H1 (cell line): Measurements from ENCODE around the gene FBLN5.

Experiments used
- EP300 ChIP-seq, 2 experiments: IDR thresholded peaks; 1 replicate in 1 of 2; 2 replicates in 1 of 2; pipeline ENCODE4 v1.6.1; 2011 to 2012; ENCODE audit warnings: low read depth in 2 of 2, low read length in 2 of 2, mild to moderate bottlenecking in 2 of 2, borderline replicate concordance in 1 of 2, inconsistent platforms in 1 of 2, moderate library complexity in 1 of 2
- POLR2A ChIP-seq, 2 experiments: IDR thresholded peaks; 1 replicate in 1 of 2; 2 replicates in 1 of 2; pipeline ENCODE4 v1.6.1; 2011; ENCODE audit warnings: low read depth in 2 of 2, low read length in 2 of 2, mild to moderate bottlenecking in 2 of 2; ENCODE audit errors: control extremely low read depth in 1 of 2
- TF ChIP-seq, protein P1 (sequence below), 3 experiments: IDR thresholded peaks; 1 replicate in 2 of 3; 2 replicates in 1 of 3; pipeline versions ENCODE4 v1.5.1 to v1.6.1; 2011; ENCODE audit warnings: low read length in 3 of 3, mild to moderate bottlenecking in 3 of 3, inconsistent platforms in 2 of 3, low read depth in 1 of 3, moderate library complexity in 1 of 3; ENCODE audit not compliant: insufficient read depth in 1 of 3; ENCODE audit errors: control extremely low read depth in 1 of 3

GRCh38 chr14:91899806-91900205 lies 47.7 kb downstream of the FBLN5 start:
- TF ChIP-seq, protein P1, sequence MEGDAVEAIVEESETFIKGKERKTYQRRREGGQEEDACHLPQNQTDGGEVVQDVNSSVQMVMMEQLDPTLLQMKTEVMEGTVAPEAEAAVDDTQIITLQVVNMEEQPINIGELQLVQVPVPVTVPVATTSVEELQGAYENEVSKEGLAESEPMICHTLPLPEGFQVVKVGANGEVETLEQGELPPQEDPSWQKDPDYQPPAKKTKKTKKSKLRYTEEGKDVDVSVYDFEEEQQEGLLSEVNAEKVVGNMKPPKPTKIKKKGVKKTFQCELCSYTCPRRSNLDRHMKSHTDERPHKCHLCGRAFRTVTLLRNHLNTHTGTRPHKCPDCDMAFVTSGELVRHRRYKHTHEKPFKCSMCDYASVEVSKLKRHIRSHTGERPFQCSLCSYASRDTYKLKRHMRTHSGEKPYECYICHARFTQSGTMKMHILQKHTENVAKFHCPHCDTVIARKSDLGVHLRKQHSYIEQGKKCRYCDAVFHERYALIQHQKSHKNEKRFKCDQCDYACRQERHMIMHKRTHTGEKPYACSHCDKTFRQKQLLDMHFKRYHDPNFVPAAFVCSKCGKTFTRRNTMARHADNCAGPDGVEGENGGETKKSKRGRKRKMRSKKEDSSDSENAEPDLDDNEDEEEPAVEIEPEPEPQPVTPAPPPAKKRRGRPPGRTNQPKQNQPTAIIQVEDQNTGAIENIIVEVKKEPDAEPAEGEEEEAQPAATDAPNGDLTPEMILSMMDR (IDR thresholded peaks at IDR 0.05; ENCODE audit: control extremely low read depth in 1 of 3, insufficient read depth in 1 of 3, low read depth in 1 of 3, low read length in 3 of 3), result no peak
- no peak for TF ChIP-seq EP300 (IDR thresholded peaks at IDR 0.05; ENCODE audit: borderline replicate concordance in 1 of 2, low read depth in 2 of 2, low read length in 2 of 2)
- no peak for TF ChIP-seq POLR2A (IDR thresholded peaks at IDR 0.05; ENCODE audit: control extremely low read depth in 1 of 2, low read depth in 2 of 2, low read length in 2 of 2)
